Activated T-cell treated with anti-CD3 and anti-CD28 coated beads, Interleukin-2, amount 50 U/mL, for 48 hours (primary cell): ENCODE results near the gene RPTOR.
"Not testable (repeated sequence)": the region's sequence is repeated elsewhere in the genome, so short reads cannot be mapped to it uniquely, and the experiment has no call there.

Experiments used
- DNase-seq, 2 experiments: peaks; one replicate each; pipeline ENCODE4 v3.0.0-alpha.2; 2020

Gene RPTOR, protein sequence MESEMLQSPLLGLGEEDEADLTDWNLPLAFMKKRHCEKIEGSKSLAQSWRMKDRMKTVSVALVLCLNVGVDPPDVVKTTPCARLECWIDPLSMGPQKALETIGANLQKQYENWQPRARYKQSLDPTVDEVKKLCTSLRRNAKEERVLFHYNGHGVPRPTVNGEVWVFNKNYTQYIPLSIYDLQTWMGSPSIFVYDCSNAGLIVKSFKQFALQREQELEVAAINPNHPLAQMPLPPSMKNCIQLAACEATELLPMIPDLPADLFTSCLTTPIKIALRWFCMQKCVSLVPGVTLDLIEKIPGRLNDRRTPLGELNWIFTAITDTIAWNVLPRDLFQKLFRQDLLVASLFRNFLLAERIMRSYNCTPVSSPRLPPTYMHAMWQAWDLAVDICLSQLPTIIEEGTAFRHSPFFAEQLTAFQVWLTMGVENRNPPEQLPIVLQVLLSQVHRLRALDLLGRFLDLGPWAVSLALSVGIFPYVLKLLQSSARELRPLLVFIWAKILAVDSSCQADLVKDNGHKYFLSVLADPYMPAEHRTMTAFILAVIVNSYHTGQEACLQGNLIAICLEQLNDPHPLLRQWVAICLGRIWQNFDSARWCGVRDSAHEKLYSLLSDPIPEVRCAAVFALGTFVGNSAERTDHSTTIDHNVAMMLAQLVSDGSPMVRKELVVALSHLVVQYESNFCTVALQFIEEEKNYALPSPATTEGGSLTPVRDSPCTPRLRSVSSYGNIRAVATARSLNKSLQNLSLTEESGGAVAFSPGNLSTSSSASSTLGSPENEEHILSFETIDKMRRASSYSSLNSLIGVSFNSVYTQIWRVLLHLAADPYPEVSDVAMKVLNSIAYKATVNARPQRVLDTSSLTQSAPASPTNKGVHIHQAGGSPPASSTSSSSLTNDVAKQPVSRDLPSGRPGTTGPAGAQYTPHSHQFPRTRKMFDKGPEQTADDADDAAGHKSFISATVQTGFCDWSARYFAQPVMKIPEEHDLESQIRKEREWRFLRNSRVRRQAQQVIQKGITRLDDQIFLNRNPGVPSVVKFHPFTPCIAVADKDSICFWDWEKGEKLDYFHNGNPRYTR (N-terminal part only)

DNA sequence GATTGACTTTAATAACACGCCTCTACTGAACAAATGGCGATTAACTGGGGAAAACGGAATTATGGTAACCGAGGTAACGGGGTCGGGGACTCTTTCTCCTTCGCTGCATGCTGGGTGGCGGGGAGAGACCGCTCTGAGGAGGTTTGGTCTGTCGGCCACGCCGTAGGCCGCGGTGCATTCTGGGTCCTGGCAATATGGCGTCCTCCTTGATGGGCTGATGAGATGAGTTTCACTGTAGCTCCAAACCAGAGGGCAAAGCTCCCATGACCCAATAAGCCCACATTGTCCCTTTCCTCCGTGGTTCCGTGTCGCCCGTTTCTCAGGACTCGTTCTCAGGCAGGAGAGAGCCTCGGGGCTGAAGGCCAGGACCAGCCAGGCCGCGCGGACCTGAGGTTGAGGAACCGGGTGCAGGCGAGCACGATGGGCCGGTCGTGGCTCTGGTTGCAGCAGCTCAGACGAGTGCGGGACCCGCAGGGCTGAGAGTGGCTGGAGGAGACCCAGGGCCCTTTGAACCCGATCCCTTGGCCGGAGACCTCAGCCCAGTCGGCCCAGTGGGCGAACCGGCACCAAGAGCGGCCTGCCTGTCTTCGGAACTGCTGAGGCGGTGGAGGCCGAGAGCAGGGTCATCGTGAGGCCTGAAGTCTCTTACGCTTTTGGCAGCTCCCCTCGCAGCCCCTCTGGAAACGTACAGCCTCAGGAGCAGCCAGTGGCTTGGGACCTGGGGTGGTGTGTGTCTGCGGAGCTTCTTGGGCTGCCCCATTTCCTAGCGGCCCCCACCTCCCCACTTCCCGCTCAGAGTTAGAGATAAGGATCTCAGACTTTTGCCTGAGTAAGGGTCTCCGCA, at the start of gene RPTOR:
RPTOR (plus strand) TSS at position 184 of the 844 bp plus-strand sequence. CDS start 792 bp downstream, outside the sequence.
- peak; percentile 94 to 95 for DNase-seq

DNA sequence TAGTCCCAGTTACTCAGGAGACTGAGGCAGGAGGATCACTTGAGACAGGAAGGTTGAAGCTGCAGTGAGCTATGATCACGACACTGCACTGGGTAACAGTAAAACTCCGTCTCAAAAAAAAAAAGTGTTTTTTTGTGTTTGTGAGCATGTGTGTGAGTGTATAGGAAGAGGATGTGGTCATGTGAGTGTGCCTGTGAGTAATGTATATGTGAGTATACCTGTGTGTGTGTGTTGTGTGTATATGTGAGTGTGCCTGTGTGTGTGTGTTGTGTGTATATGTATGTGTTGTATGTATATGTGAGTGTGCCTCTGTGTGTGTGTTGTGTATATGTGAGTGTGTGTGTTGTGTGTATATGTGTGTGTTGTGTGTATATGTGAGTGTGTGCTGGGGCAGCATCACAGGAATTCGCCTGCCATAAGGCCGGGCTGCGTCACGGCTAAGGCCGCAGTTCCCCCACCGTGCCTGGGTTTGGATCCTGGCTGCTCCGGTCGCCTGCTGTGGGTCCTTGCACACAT, 46.9 kb upstream of the RPTOR start:
- DNase-seq: no peak

DNA sequence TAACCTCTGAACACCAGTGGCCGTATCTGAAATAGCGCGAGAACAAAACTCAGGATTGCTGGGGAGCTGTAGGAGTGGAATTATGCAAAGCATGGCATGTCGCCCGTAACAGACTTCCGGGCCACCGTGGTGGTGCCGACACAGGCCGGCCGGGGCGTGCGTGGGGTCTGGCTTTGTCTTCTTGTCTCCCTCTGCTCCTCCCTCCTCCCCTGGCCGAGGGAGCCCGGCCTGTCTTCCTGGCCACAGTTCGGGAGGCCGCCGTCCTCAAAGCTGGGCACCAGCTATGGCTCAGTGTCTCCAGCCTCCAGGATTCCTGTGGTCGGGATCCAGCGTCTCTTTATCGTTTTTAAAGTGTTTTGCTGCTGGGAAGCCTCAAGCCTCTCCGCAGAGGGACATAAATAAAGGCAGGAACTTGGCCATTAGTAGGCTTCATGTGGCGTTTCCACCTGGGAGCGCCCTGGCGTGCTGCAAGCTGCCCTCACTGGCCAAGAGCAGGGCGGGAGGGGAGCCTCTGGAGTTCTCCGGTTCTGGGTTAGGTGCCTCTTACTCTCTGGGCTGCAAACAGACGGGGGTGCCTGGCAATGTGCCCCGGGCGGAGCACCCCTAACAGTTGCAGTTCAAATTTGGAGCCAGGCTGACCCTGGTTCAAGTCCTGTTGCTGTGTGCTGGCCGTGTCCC, 46.3 kb upstream of the RPTOR start:
- DNase-seq: no peak

DNA sequence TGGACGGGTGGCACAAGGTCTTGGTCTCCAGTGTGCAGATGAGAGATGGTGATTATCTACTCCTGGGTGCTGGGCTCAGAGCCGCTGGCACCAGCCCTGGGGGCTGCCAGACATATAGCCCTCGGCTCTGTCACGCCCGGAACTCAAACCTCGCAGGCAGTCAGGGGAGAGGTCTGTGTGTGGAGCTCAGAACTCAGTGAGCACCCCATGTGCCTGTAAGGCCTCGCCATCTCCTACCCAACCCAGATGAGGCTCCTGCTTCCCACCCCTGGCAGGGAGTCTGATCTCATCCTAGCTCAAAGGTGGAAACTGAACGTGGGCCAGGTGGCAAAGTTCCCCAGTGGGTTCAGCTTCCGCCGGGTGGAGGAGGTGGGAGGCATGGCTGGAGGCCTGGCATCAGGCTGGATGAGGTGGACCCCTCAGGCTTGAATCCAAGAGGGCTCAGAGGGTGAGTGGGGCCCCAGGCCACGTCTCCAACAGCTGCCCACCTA, 45.7 kb upstream of the RPTOR start:
- no peak for DNase-seq

DNA sequence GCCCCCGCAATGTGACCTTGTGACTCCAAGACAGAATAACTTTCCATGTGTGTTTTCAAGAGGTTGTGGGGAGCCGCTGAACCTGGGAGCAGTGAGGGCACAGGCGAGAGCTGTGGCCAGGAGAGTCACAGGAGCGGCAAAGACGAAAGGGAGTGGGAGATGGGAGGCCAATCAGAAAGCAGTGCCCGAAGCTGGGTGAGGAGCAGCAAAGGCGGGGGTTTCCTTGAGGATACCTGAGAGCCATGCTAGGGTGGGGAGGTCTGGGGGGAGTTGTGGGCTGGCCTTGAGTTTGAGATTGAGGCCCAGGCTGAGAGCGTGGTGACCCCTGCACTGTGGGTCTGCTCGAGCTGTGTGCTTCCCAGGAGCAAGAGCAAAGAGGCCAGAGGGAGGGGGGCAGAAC, 45.1 kb upstream of the RPTOR start:
- no peak for DNase-seq

DNA sequence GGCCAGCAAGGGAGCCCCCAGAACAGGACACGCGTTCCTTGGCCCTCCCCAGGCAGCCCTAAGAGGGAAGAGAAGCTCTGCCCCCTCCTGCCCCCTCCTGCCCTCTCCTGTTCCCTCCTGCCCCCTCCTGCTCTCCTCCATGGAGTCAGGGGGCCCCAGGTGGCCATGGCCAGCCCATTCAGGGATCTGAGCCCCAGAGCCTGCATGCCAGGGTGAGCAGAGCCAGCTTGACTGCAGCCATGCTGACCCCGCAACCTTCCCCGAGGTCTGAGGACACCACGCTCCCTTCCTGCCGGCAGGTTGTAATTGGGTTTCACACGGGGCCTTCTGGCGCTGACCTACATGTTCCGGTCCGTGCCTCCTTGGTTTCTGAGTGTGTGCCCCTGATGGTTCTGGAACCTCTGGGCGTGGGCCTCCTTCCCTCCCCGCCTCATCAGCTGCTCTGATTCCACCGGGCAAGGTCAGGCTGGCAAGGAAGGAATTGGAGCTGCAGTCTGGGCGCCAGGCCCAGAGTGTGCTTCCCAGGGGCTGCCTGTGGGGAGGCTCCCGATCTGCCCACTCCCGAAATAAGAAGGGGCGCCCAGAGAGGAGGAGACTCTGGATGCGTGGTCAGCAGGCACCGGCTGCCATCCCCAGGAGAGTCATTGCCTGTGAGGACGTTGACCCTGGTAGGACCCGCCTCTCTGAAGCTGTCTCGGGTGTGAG, 44.5 kb upstream of the RPTOR start:
- DNase-seq: no peak

DNA sequence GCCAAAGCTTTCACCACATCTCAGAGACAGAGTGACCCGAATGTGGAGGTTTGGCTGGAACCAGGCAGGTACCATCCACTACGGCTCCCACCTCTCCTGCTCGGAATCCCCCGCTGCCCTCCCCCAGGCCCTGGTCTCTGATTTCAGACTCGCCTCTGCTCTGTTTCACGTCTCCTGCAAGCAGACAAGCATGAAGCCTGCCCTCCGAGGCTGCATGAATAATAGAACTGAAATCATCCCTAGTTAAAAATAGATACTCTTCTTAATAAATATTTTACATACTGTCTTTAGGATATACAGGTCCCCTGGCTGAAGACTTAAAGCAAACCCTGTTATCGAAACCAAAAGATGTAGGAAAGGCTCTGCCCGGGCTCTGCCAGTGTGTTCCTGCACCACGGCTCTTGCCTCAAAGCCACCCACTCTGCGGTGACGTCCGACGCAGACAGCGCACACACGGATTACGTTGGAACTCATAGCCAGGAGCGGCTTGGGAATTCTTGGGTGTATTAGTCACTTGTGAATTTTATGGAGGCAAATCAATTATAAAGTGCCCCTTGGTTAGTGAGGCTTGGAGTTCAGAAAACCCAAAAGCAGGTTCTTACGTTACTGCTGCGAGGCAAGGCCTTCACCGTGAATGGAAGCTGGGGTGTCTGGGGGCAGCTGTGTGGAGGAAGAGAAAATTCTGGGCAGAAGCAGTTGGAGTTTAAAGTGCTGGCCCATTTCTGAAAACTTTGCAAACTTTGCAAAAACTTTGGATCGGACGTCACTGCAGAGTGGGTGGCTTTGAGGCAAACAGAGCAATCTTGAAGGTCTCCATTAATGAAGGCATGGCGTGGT, 42.7 kb upstream of the RPTOR start:
- no peak for DNase-seq

DNA sequence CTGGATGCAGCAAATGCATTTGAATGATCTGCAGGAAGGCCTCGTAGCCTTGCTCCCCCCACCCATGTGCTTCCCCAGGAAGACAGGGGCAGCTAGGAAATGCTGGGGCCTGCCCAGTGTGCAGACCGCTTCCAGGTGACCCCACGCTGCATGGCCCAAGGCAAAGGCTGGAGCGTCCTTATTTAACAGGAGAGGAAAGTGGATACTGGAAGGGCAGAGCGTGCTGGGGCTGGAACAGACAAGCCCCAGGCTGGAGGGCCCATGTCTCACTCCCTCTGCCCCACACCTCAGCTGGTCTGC, 42.1 kb upstream of the RPTOR start:
- DNase-seq: no peak

DNA sequence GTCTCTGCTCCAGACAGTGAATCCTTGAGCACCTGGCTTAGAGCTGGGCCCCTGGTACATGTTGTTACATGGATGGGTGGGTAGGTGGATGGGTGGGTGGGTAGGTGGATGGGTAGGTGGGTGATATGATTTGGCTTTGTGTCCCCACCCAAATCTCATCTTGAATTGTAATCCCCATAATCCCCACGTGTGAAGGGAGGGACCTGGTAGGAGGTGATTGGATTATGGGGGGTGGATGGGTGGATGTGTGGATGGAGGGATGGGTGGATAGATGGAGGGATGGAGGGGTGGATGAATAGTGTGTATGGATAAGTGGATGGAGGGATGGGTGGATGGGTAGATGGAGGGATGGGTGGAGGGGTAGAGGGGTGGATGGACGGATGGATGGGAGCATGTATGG, 41.6 kb upstream of the RPTOR start:
- DNase-seq: no peak

DNA sequence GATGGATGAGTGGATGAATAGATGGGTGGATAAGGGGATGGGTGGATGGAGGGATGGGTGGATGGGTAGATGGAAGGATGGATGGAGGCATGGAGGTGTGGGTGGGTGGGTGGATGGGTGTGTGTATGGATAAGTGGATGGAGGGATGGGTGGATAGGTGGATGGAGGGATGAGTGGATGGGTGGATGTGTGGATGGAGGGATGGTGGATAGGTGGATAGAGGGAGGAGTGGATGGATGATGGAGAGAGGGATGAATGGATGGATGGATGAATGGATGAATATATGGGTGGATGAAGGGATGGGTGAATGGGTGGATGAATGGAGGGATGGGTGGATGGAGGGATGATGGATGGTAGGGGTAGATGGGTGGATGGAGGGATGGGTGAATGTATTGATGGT, 40.7 kb upstream of the RPTOR start:
- no peak for DNase-seq

DNA sequence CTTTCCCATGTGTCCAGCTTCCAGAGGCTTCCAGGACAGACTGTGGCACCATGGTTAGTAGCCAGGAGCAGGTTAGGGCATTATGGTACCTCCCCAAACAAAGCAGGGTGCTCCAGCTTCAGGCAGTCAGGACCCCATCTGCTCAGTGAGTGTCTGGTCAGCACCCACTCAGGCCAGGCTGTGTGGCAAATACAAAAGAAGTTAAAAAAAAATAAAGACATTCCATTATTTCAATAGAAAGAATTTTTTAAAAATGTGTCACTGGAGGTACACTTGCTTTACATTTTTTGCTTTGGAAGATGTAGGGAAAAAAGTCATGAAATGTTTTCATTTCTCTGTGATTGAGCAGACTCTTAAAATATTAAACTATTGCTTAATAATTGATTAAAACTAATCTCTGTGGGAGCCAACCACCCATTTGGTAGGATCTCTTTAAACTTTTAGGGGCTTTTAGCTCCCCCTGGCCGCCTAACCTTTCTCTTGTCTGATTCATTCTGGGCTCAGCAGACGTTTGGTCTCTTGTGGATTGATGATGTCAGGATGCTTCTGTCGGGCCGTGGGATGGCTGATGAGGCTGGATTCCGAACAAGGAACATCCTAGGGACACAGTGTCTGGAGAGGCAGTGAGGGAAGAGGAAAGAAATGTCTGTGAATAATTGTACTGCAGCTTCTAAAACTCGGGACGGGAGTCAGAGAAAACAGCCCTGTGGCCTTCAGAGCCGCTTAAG, 39.8 kb upstream of the RPTOR start:
- no peak for DNase-seq

DNA sequence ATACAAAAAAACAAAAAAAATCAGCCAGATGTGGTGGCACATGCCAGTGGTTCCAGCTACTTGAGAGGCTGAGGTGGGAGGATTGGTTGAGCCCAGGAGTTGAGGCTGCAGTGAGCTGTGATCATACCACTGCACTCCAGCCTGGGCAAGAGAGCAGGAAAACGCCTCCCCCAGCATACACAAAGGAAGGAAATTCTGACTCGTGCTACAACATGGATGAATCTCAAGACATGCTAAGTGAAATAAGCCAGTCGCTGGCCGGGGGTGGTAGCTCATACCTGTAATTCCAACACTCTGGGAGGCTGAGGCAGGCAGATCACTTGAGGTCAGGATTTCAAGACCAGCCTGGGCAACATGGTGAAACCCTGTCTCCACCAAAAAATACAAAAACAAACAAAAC, 37.5 kb upstream of the RPTOR start:
- DNase-seq: not testable (repeated sequence)

DNA sequence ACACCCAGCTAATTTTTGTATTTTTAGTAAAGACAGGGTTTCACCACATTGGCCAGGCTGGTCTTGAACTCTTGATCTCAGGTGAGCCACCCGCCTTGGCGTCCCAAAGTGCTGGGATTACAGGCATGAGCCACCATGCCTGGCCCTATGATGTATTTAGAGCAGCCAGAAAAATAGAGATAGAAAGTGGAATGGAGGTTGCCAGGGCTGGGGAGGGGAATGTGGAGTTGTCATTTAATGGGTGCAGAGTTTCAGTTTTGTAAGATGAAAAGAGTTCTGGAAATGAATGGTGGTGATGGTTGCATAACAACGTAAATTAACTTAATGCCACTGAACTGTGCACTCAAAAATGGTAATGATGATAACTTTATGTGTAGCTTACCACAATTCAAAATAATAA, 36.7 kb upstream of the RPTOR start:
- DNase-seq: no peak

DNA sequence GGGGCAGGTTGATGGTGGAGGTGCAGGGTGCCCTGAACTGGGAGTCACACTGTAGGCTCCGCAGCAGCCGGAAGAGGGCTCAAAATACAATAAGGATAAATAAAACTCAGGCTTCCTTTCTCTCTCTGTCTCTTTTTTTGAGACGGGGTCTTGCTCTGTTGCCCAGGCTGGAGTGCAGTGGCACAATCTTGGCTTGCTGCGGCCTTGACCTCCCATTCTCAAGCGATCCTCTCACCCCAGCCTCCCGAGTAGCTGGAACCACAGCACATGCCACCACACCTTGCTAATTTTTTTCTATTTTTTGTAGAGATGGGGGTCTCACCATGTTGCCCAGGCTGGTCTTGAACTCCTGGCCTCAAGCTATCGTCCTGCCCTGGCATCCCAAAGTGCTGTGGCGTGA, 35.3 kb upstream of the RPTOR start:
- no peak for DNase-seq

DNA sequence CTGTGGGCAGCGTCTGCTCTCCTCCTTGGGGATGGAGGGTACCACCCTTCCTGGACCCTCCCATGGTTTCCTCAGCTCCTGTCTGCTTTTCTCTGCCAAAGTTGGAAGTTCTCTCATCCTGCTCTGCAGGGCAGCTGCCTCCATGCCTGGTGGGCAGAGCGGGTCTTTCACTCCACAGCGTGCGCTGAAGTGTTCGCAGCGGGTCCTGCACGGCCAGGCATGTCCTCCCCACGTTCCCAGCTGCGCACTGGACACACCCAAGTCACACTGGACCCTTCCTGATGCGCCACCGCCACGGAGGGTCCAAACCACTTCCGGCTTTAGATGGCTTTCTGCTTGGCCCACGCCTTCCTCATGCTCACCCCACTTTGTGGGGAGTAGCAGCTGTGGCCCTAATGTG, 34.5 kb upstream of the RPTOR start:
- DNase-seq: no peak

DNA sequence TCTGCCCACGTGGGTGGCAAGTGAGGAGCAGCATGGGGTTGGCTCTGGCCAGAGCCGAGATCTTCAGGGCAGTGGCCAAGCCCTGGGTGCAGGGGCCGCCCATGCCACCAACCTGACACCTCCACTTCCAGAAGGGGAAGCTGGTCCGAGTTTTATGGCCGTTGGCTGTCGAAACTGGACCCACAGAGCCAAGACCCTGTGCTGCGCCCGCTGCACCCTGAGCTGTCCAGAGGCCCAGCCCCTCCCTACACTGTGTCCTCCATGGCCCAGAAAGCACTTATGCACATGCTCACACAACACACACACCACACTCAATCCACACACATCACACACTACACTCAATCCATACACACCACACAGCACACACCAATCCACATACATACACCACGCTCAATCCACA, 33.9 kb upstream of the RPTOR start:
- DNase-seq: no peak

DNA sequence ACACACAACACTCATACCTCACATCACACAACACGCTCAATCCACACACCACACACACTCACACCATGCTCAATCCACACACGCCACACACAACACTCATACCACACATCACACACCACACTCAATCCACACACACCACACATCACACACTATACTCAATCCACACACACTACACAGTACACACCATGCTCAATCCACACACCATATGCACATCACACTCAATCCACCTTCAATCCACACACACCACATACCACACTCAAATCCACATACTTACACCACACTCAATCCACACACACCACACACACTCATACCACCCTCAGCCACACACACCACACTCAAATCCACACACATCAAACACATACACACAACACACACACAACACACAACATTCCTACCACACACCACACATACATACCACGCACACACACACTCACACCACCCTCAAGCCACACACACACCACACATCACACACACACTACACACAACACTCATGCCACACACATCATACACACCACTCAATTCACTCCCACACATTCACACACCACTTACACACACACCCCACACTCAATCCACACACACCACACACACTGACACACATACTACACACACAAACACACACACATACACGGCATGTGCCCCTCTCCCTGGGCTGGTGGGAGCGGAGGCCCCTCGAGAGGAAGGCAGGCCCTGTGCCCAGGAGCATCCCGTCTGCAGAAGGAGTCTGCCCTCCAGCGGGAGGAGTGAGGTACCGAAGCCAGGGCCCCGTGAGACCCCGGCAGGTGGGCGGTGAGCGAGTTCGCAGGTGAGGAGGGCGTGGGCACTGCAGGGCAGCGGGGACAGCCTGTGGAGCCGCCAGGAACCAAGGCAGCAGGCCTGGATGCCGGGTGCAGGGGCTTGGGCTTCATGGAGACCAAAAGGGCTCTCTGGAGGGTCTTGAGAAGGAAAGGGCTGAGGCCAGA, 33.1 kb upstream of the RPTOR start:
- DNase-seq: no peak

DNA sequence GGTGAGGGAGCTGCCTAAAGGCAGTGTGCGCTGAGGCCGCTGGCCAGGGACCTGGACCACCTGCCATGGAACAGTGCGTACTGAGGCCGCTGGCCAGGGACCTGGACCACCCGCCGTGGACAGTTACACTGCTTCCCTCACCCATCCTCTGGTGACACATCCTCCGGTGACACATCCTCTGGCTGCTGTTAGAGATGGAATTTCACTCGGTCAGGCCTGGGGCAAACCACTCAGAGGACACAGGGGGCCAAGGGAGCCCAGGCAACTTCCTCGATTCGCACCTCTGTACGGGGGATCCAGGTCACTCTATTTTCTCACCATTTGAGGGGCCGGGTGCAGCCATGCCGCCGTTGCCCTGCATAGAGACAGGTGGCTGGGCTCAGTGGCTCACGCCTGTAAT, 32.4 kb upstream of the RPTOR start:
- DNase-seq: no peak
